GM10248 (cell line): ENCODE measurements around the gene UBE2L5.

ENCODE experiments used
- CTCF ChIA-PET: fragments of 300-600 bp; sonication (Branson Sonifier 250); formaldehyde crosslinking; extraction: SDS; loops from one replicate; lab custom pipeline; 2021; ENCODE audit warnings: antibody characterized with exemption; lab: Yijun Ruan, JAX
- POLR2A ChIA-PET: fragments of 350-650 bp; sonication (Branson Sonifier 250); formaldehyde crosslinking; extraction: SDS; loops from one replicate; lab custom pipeline; 2020; ENCODE audit warnings: antibody characterized with exemption; lab: Yijun Ruan, JAX
- DNase-seq: peaks from one replicate; pipeline ENCODE4 v3.0.0; 2012; ENCODE audit errors: extremely low spot score
- CTCF ChIP-seq: IDR thresholded peaks from 2 replicates; pipeline ENCODE4 v1.5.1; 2012; ENCODE audit warnings: mild to moderate bottlenecking, low read depth; ENCODE audit errors: extremely low read depth, missing control alignments, control extremely low read depth

UBE2L5 gene

DNA sequence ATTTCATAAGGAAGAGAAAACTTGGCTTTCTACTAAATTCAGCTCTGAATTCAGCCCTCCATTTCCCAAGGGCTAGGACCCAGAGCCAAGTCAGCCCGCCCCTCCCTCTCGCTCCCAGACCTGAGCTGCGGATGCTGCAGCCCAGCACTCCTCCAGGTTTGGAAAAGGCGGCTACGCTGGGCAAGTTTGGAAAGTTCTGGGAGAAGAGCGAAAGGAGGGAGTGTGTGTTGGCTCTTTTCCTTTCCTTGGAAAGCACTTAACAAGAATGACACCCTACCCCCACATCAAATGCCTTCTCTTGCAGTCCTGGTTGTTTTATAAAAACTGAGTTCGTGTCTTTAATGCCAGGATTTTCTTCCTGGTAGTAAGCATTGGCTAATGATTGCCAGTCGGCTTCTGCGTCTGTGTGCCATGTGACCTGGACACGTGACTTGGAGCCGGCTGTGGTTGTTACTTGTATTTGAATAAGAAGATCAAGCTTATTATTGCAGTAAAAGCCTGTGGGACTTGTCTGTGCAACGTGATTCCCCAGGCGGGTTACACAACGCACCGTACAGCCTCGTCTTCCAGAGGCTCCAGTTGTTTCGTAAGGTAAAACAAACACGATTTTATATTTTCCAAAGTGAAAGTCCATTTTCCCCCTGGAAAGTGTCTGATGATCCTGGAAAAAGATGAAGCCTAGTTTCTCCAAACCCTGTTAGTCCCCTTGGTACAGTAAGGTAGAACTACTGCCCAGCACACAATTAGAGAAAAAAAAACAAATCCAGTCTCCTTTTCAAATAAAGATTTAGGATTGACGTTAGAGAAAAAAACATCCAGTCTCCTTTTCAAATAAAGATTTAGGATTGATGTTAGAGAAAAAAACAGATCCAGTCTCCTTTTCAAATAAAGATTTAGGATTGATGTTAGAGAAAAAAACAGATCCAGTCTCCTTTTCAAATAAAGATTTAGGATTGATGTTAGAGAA, 26.8 kb upstream of the UBE2L5 start:
- no peak for TF ChIP-seq CTCF
- CTCF ChIA-PET, result interaction anchor here (0.6 to 5.6 kb wide), 7 partner anchors 10 to 56 kb away, joined by 3 to 25 read pairs (median 7); no protein-coding TSS in a partner anchor
- POLR2A ChIA-PET, result no interaction called here
- DNase-seq, result peak; percentile 68

- DNase-seq, result no peak
- no peak for TF ChIP-seq CTCF
- CTCF ChIA-PET, result interaction anchor here (1.0 to 5.6 kb wide), 4 partner anchors 10 to 21 kb away, joined by 3 to 25 read pairs (median 6); no protein-coding TSS in a partner anchor
- POLR2A ChIA-PET, result no interaction called here
Measured at GRCh38 chr13:30396434-30397075, 25.7 kb upstream of the UBE2L5 start.

- no peak for TF ChIP-seq CTCF
- ChIA-PET POLR2A (no interaction called here), CTCF (interaction anchor here (2.1 kb wide), 1 partner anchor 10 kb away, joined by 5 read pairs; no protein-coding TSS in a partner anchor)
- DNase-seq, result no peak
Measured at GRCh38 chr13:30398601-30399072, 23.7 kb upstream of the UBE2L5 start.

DNA sequence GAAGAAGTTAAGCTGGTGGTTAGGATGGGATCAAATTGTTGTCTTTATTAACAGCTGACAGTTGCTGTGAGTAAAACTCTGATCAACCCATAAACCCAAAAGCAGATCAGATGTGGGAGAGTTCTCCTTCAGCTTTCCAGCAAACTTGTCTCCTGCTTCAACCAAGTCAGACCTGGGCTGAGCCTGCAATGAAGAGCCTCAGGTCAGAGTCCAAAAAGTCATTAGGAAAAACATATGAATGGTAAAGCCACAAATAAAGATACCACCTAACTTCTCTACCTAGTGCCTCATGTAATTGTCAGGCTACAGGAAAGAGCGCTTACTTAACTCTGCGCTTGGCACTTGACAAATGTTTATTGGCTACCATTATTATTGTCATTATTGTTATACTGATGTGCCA, 21.9 kb upstream of the UBE2L5 start:
- TF ChIP-seq CTCF, result no peak
- no peak for DNase-seq
- ChIA-PET CTCF (interaction anchor here (1.2 kb wide), 1 partner anchor 267 kb away, joined by 3 read pairs; no protein-coding TSS in a partner anchor), POLR2A (no interaction called here)

DNA sequence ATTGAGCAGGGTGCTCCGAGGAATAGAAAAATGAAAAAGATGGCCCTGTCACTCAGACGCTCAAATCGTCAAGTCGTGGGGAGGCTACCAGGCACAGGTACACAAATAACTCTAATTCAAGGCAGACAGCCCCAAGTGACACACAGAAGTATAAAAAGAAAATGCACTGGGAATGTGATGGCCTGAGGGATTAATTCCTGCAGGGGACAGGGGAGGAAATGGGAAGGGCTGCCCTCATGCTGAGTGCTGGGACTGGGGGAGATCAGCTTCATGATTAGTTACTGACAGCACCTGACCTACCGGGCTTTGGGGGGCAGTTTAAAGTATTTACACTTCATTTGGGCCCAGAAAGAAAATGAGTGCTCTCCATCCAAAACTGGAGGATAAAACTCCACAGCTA, 20.9 kb upstream of the UBE2L5 start:
- ChIA-PET POLR2A (no interaction called here), CTCF (interaction anchor here (0.7 kb wide), 1 partner anchor 61 kb away, joined by 3 read pairs; no protein-coding TSS in a partner anchor)
- TF ChIP-seq CTCF, result no peak
- DNase-seq, result no peak

DNA sequence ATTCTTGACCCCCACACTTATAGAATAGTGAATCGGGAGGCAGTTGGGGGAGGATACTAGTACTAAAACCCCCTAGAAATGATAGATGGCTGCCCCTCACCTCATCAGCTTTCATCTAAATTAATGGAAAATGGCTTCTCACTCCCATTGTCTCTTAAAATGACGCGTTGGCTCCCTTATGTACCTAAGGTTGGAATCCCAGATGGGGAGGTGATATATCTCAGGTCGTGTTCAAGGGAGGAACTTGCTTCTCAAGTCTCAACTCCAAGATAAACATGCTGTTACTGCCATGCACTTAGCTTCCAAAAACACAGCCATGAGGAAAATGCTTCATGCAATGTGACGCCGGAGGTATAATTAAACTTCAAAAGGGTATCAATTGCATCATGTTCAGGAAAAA, 18.8 kb upstream of the UBE2L5 start:
- ChIA-PET POLR2A (no interaction called here), CTCF (no interaction called here)
- DNase-seq, result no peak
- no peak for TF ChIP-seq CTCF
